ENCODE measurements around the gene KAZALD1.

Gene KAZALD1

GRCh38 chr10:101014230-101014884, 47.4 kb upstream of the KAZALD1 start:
- Histone ChIP-seq H3F3A (ENCODE audit: insufficient read depth, low read length) (no peaks in the 10 kb centered on the region), H3K36me3 (ENCODE audit: insufficient read depth, low read length) (no peaks in the 10 kb centered on the region), H3K4me1 (ENCODE audit: insufficient read depth, low read length, severe bottlenecking) (no peaks in the 10 kb centered on the region), H3K27ac (ENCODE audit: low read depth, low read length, poor library complexity, severe bottlenecking) (no peak overlapping the region), H3K9ac (ENCODE audit: low read length) (no peak overlapping the region), H4K20me1 (ENCODE audit: insufficient read depth, low read length) (no peaks in the 10 kb centered on the region), H3K9me3 (ENCODE audit: low read length) (no peaks in the 10 kb centered on the region), H3K4me3 (ENCODE audit: low read depth, low read length, poor library complexity, severe bottlenecking) (no peak overlapping the region), H3K4me2 (ENCODE audit: low read length) (no peak overlapping the region), H3K9me2 (ENCODE audit: low read depth, low read length) (no peaks in the 10 kb centered on the region), H3K27me3 (ENCODE audit: insufficient read depth, low read length) (no peaks in the 10 kb centered on the region), H2AFZ (ENCODE audit: low read length) (no peak overlapping the region), H3K79me2 (ENCODE audit: insufficient read depth, low read length) (no peaks in the 10 kb centered on the region)
- TF ChIP-seq EZH2 (IDR thresholded peaks at IDR 0.05; ENCODE audit: borderline replicate concordance, low read length) (no peak), CTCF (IDR thresholded peaks at IDR 0.05; ENCODE audit: low read length) (peak; percentile 56)

DNA sequence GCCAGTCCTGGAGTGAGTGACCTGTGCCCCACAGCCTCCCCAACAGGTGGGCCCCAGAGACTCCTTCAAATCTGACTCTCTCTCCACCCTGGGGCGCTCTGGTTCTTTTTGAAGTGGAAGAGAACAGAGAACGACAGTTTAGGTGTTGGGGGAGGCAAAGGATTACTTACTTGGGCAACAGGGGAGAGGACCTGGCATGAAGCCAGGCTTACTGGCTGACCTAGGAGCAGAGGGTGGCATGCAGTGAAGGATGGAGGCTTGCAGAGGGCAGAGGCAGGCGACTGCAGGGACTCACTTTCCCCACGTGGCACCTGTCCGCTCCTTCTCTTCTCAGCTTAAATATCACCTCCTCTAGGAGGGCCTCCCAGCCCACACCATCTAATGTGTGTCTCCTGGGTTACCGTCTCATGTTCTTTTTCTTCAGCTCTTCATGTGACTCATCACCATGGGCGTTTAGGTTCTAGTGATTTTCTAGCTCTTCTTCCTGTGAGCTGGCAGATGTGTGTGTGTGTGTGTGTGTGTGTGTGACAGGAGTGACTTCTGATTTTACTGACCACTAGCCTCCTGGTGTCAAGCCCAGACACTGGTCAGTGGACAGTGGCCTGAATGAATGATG, 46.7 kb upstream of the KAZALD1 start:
- Histone ChIP-seq H4K20me1 (ENCODE audit: insufficient read depth, low read length) (no peaks in the 10 kb centered on the region), H3K9ac (ENCODE audit: low read length) (no peak overlapping the region), H3K27ac (ENCODE audit: low read depth, low read length, poor library complexity, severe bottlenecking) (no peak overlapping the region), H3K4me1 (ENCODE audit: insufficient read depth, low read length, severe bottlenecking) (no peaks in the 10 kb centered on the region), H3K4me2 (ENCODE audit: low read length) (no peak overlapping the region), H3K4me3 (ENCODE audit: low read depth, low read length, poor library complexity, severe bottlenecking) (no peak overlapping the region), H3K9me3 (ENCODE audit: low read length) (no peaks in the 10 kb centered on the region), H3F3A (ENCODE audit: insufficient read depth, low read length) (no peaks in the 10 kb centered on the region), H3K27me3 (ENCODE audit: insufficient read depth, low read length) (no peaks in the 10 kb centered on the region), H2AFZ (ENCODE audit: low read length) (no peak overlapping the region), H3K79me2 (ENCODE audit: insufficient read depth, low read length) (no peaks in the 10 kb centered on the region), H3K36me3 (ENCODE audit: insufficient read depth, low read length) (no peaks in the 10 kb centered on the region), H3K9me2 (ENCODE audit: low read depth, low read length) (no peaks in the 10 kb centered on the region)
- TF ChIP-seq EZH2 (IDR thresholded peaks at IDR 0.05; ENCODE audit: borderline replicate concordance, low read length) (no peak), CTCF (IDR thresholded peaks at IDR 0.05; ENCODE audit: low read length) (no peak)

DNA sequence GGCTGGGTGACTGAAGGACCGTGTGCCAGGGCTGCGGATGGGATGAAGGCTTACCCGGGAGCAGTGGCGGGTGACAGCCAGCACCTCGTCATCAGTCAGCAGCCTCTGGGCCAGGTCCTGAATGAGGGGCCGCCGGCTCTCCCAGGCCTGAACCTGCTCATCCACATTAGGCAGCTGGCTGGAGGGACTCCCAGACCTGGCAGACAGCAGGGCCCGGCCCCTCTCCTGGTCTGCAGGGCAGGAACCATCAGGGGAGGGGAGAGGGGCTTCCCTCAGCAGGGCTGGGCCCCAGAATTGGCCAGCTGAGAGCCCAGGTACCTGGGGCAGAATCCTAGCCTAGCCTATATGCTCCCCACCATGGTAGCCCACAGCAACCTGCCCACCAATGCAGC, 46.2 kb upstream of the KAZALD1 start:
- no peaks in the 10 kb centered on the region for H3K36me3 ChIP-seq (ENCODE audit: insufficient read depth, low read length)
- no peaks in the 10 kb centered on the region for H3K27me3 ChIP-seq (ENCODE audit: insufficient read depth, low read length)
- H3K9ac ChIP-seq (ENCODE audit: low read length) = no peak overlapping the region
- no peak for TF ChIP-seq EZH2 (IDR thresholded peaks at IDR 0.05; ENCODE audit: borderline replicate concordance, low read length)
- no peaks in the 10 kb centered on the region for H3K79me2 ChIP-seq (ENCODE audit: insufficient read depth, low read length)
- H2AFZ ChIP-seq (ENCODE audit: low read length) = no peak overlapping the region
- no peaks in the 10 kb centered on the region for H3K9me3 ChIP-seq (ENCODE audit: low read length)
- no peak overlapping the region for H3K4me2 ChIP-seq (ENCODE audit: low read length)
- no peaks in the 10 kb centered on the region for H3F3A ChIP-seq (ENCODE audit: insufficient read depth, low read length)
- no peaks in the 10 kb centered on the region for H3K9me2 ChIP-seq (ENCODE audit: low read depth, low read length)
- H4K20me1 ChIP-seq (ENCODE audit: insufficient read depth, low read length) = no peaks in the 10 kb centered on the region
- H3K27ac ChIP-seq (ENCODE audit: low read depth, low read length, poor library complexity, severe bottlenecking) = no peak overlapping the region
- no peaks in the 10 kb centered on the region for H3K4me1 ChIP-seq (ENCODE audit: insufficient read depth, low read length, severe bottlenecking)
- H3K4me3 ChIP-seq (ENCODE audit: low read depth, low read length, poor library complexity, severe bottlenecking) = no peak overlapping the region

- TF ChIP-seq EZH2 (IDR thresholded peaks at IDR 0.05; ENCODE audit: borderline replicate concordance, low read length) (no peak), CTCF (IDR thresholded peaks at IDR 0.05; ENCODE audit: low read length) (no peak)
- no peak overlapping the region for H3K4me2 ChIP-seq (ENCODE audit: low read length)
- H3F3A ChIP-seq (ENCODE audit: insufficient read depth, low read length) = no peaks in the 10 kb centered on the region
- no peaks in the 10 kb centered on the region for H3K9me2 ChIP-seq (ENCODE audit: low read depth, low read length)
- H2AFZ ChIP-seq (ENCODE audit: low read length) = no peak overlapping the region
- H3K9ac ChIP-seq (ENCODE audit: low read length) = no peak overlapping the region
- H3K27me3 ChIP-seq (ENCODE audit: insufficient read depth, low read length) = no peaks in the 10 kb centered on the region
- no peaks in the 10 kb centered on the region for H3K9me3 ChIP-seq (ENCODE audit: low read length)
- no peaks in the 10 kb centered on the region for H3K79me2 ChIP-seq (ENCODE audit: insufficient read depth, low read length)
- no peak overlapping the region for H3K4me3 ChIP-seq (ENCODE audit: low read depth, low read length, poor library complexity, severe bottlenecking)
- H4K20me1 ChIP-seq (ENCODE audit: insufficient read depth, low read length) = no peaks in the 10 kb centered on the region
- H3K27ac ChIP-seq (ENCODE audit: low read depth, low read length, poor library complexity, severe bottlenecking) = no peak overlapping the region
- no peaks in the 10 kb centered on the region for H3K4me1 ChIP-seq (ENCODE audit: insufficient read depth, low read length, severe bottlenecking)
- H3K36me3 ChIP-seq (ENCODE audit: insufficient read depth, low read length) = no peaks in the 10 kb centered on the region
Measured at GRCh38 chr10:101016814-101017213, 45.0 kb upstream of the KAZALD1 start.

All from OCI-LY1 (cell line).